Measurements from ENCODE around the gene RUNX1.

- no peak for TF ChIP-seq SMARCC2 (IDR thresholded peaks at IDR 0.05)
- no peak for TF ChIP-seq TP53 (CRISPR knock-in tag; conservative IDR thresholded peaks at IDR 0.05)
- no peak for TF ChIP-seq REST (IDR thresholded peaks at IDR 0.05; ENCODE audit: borderline replicate concordance in 1 of 2, low read depth in 1 of 2, low read length in 2 of 2)
- TF ChIP-seq ZNF430 (CRISPR knock-in tag; IDR thresholded peaks at IDR 0.05): no peak
- no peak for TF ChIP-seq CTCF (CRISPR knock-in tag; IDR thresholded peaks at IDR 0.05)
- TF ChIP-seq ZNF446 (CRISPR knock-in tag; IDR thresholded peaks at IDR 0.05): no peak
- TF ChIP-seq FOXM1 (CRISPR knock-in tag; IDR thresholded peaks at IDR 0.05): no peak
- no peak for TF ChIP-seq ESRRA (CRISPR knock-in tag; IDR thresholded peaks at IDR 0.05; ENCODE audit: low read depth)
- no peak for TF ChIP-seq ZNF567 (CRISPR knock-in tag; IDR thresholded peaks at IDR 0.05; ENCODE audit: borderline replicate concordance)
- TF ChIP-seq ZNF138 (CRISPR knock-in tag; IDR thresholded peaks at IDR 0.05; ENCODE audit: low read depth): no peak
- TF ChIP-seq ZNF709 (CRISPR knock-in tag; IDR thresholded peaks at IDR 0.05): no peak
Observed at GRCh38 chr21:35026153-35026500, 23.0 kb downstream of the RUNX1 start.

Measured in HepG2 (cell line).